SK-N-SH (cell line): ENCODE results near the gene SIX4. TPM values are rescaled to one million over a fixed set of nuclear protein-coding genes. Genes with fewer than 3 reads are reported as not detected.

Source experiments
- CTCF ChIA-PET: fragments of 300-600, 350-600 bp; formaldehyde crosslinking; extraction: SDS; loops from one replicate; lab custom pipeline; 2021; lab: Yijun Ruan, JAX
- POLR2A ChIA-PET: fragments of 350-600 bp; sonication (Branson Sonifier 250); formaldehyde crosslinking; extraction: SDS; loops from one replicate; lab custom pipeline; 2020; ENCODE audit warnings: antibody characterized with exemption, inconsistent platforms; lab: Yijun Ruan, JAX
- DNase-seq: peaks from one replicate; pipeline ENCODE4 v3.0.0; 2012
- H2AFZ ChIP-seq: fragments of 200-600 bp; sonication (generic); 2 replicates; pipeline ENCODE4 v1.8.1; 2016; ENCODE audit warnings: antibody characterized with exemption, mild to moderate bottlenecking, low read depth
- H3F3A ChIP-seq: fragments of 200-600 bp; sonication (generic); replicated peaks from 2 replicates; pipeline ENCODE3; 2016; ENCODE audit warnings: antibody characterized with exemption, mild to moderate bottlenecking; ENCODE audit not compliant: insufficient read depth
- H3K27ac ChIP-seq, 2 experiments: fragments of 200-500 bp in 1 of 2; fragments of 200-600 bp in 1 of 2; sonication (Bioruptor generic) in 1 of 2; sonication (generic), shearing (Covaris generic) in 1 of 2; 2 replicates each; pipeline versions ENCODE4 v1.5.1 to v1.6.1; 2014 to 2016; ENCODE audit warnings: low read depth in 2 of 2, inconsistent platforms in 1 of 2, low read length in 1 of 2, mild to moderate bottlenecking in 1 of 2, mixed read lengths in 1 of 2
- H3K27me3 ChIP-seq: fragments of 200-600 bp; sonication (generic), shearing (Covaris generic); 2 replicates; pipeline ENCODE4 v1.6.1; 2016; ENCODE audit warnings: mixed run types; ENCODE audit not compliant: insufficient read depth
- H3K36me3 ChIP-seq, 2 experiments: fragments of 200-500 bp in 1 of 2; fragments of 200-600 bp in 1 of 2; sonication (Bioruptor generic) in 1 of 2; sonication (generic) in 1 of 2; replicated peaks in 1 of 2; 2 replicates each; pipeline versions ENCODE3 to v1.5.1; 2014 to 2016; ENCODE audit warnings: low read length in 1 of 2, mild to moderate bottlenecking in 1 of 2; ENCODE audit not compliant: insufficient read depth in 2 of 2, control insufficient read depth in 1 of 2
- H3K4me1 ChIP-seq, 2 experiments: fragments of 200-500 bp in 1 of 2; fragments of 200-600 bp in 1 of 2; sonication (Bioruptor generic) in 1 of 2; sonication (generic), shearing (Covaris generic) in 1 of 2; 2 replicates each; pipeline versions ENCODE4 v1.5.1 to v1.6.1; 2014 to 2016; ENCODE audit warnings: low read depth in 1 of 2, low read length in 1 of 2, mixed run types in 1 of 2; ENCODE audit not compliant: insufficient read depth in 2 of 2, control insufficient read depth in 1 of 2
- H3K4me2 ChIP-seq: fragments of 200-600 bp; sonication (generic), shearing (Covaris generic); 2 replicates; pipeline ENCODE4 v1.6.1; 2017; ENCODE audit warnings: mixed run types
- H3K4me3 ChIP-seq, 2 experiments: fragments of 200-500 bp in 1 of 2; fragments of 200-600 bp in 1 of 2; sonication (Bioruptor generic) in 1 of 2; sonication (generic), shearing (Covaris generic) in 1 of 2; 2 replicates each; pipeline versions ENCODE4 v1.5.1 to v1.8.1; 2014 to 2016; ENCODE audit warnings: low read depth in 2 of 2, inconsistent platforms in 1 of 2, low read length in 1 of 2, mild to moderate bottlenecking in 1 of 2, mixed read lengths in 1 of 2, moderate library complexity in 1 of 2
- H3K79me2 ChIP-seq: fragments of 200-600 bp; sonication (generic); 2 replicates; pipeline ENCODE4 v1.8.1; 2017; ENCODE audit warnings: mild to moderate bottlenecking; ENCODE audit not compliant: insufficient read depth
- H3K9ac ChIP-seq: fragments of 200-600 bp; sonication (generic); 2 replicates; pipeline ENCODE4 v1.6.1; 2017; ENCODE audit warnings: mixed run types
- H3K9me2 ChIP-seq: fragments of 200-600 bp; sonication (generic); 2 replicates; pipeline ENCODE4 v1.6.1; 2017; ENCODE audit warnings: mixed run types
- H3K9me3 ChIP-seq: fragments of 200-600 bp; sonication (generic); 2 replicates; pipeline ENCODE4 v1.6.1; 2017; ENCODE audit warnings: mixed run types, mild to moderate bottlenecking, moderate library complexity
- H4K20me1 ChIP-seq: fragments of 200-600 bp; sonication (generic); 2 replicates; pipeline ENCODE4 v1.6.1; 2017; ENCODE audit warnings: mild to moderate bottlenecking, mixed run types; ENCODE audit not compliant: insufficient read depth
- JUND ChIP-seq: IDR thresholded peaks from 2 replicates; pipeline ENCODE4 v1.4.0; 2012
- MXI1 ChIP-seq: IDR thresholded peaks from 2 replicates; pipeline ENCODE4 v1.6.1; 2012; ENCODE audit warnings: mild to moderate bottlenecking, low read depth, low read length, improper control_type of control experiment
- PBX3 ChIP-seq: IDR thresholded peaks from 2 replicates; pipeline ENCODE4; 2012
- POLR2AphosphoS5 ChIP-seq: IDR thresholded peaks from 2 replicates; pipeline ENCODE4 v1.6.1; 2012; ENCODE audit warnings: low read depth, low read length
- RAD21 ChIP-seq: IDR thresholded peaks from 2 replicates; pipeline ENCODE4 v1.6.1; 2012; ENCODE audit warnings: mild to moderate bottlenecking, low read length
- RXRA ChIP-seq: IDR thresholded peaks from 2 replicates; pipeline ENCODE4 v1.4.0; 2012; ENCODE audit warnings: low read depth, mild to moderate bottlenecking, borderline replicate concordance
- SMC3 ChIP-seq: IDR thresholded peaks from 2 replicates; pipeline ENCODE4 v1.6.1; 2012; ENCODE audit warnings: low read depth, low read length, improper control_type of control experiment
- TAF1 ChIP-seq: IDR thresholded peaks from 2 replicates; pipeline ENCODE4 v1.6.1; 2012; ENCODE audit warnings: low read depth, mild to moderate bottlenecking, low read length, moderate library complexity, borderline replicate concordance
- TCF12 ChIP-seq: IDR thresholded peaks from 2 replicates; pipeline ENCODE4 v1.4.0; 2012
- USF1 ChIP-seq: IDR thresholded peaks from 2 replicates; pipeline ENCODE4 v1.4.0; 2012; ENCODE audit warnings: low read depth, borderline replicate concordance
- WGBS: methylation state at CpG from one replicate; pipeline ENCODE4 v1.1.6; 2017; ENCODE audit warnings: low lambda C conversion rate; 5-methylcytosine and 5-hydroxymethylcytosine counted together
- polyA plus RNA-seq, 3 experiments: library from polyadenylated mRNA; depleted of rRNA; stranded (reverse); fragments of >200 nt; gene quantifications; 2 replicates each; pipeline ENCODE4 v1.2.3, GENCODE V29; 2012

SIX4 gene
- polyA plus RNA-seq, 1 of the 3 experiments (the other 2 are of a cell fraction), result 3.3 TPM

- POLR2A ChIA-PET, result no interaction called here
- 36% methylated on average over 3 of the region's 3 CpGs for WGBS
These were observed 23.6 kb downstream of the SIX4 start for GRCh38 chr14:60700598-60700997.

GRCh38 chr14:60695327-60695726, 28.8 kb downstream of the SIX4 start:
- H3K9me3 ChIP-seq, result peaks cover under 1% of the 10 kb centered on the region; the same call in 1 of the 2 replicates
- no peak overlapping the region for H3K27ac ChIP-seq
- H3K9ac ChIP-seq, result no peak overlapping the region
- ChIA-PET POLR2A (no interaction called here), CTCF (interaction anchor here (0.9 kb wide), 2 partner anchors 18 to 23 kb away, joined by 3 read pairs; no protein-coding TSS in a partner anchor)
- H3K4me2 ChIP-seq, result no peak overlapping the region
- no peaks in the 10 kb centered on the region for H3K9me2 ChIP-seq
- peaks cover 0 to 6% of the 10 kb centered on the region in 2 experiments for H3K36me3 ChIP-seq
- no peak overlapping the region for H2AFZ ChIP-seq
- 54% methylated on average over 4 of the region's 4 CpGs for WGBS
- TF ChIP-seq TCF12 (no peak), MXI1 (no peak), RAD21 (no peak), TAF1 (no peak)
- no peaks in the 10 kb centered on the region for H4K20me1 ChIP-seq
- no peaks in the 10 kb centered on the region for H3K4me1 ChIP-seq
- DNase-seq, result no peak
- H3F3A ChIP-seq, result no peaks in the 10 kb centered on the region
- no peaks in the 10 kb centered on the region for H3K79me2 ChIP-seq
- no peaks in the 10 kb centered on the region for H3K27me3 ChIP-seq
- no peak overlapping the region for H3K4me3 ChIP-seq

More at GRCh38 chr14:60700598-60700997, 23.6 kb downstream of the SIX4 start:
- no peaks in the 10 kb centered on the region for H3K27me3 ChIP-seq
- H3K4me3 ChIP-seq, result no peak overlapping the region
- H3F3A ChIP-seq, result no peaks in the 10 kb centered on the region
- no peak for DNase-seq
- H3K9me2 ChIP-seq, result no peaks in the 10 kb centered on the region
- H3K4me2 ChIP-seq, result no peak overlapping the region
- no peaks in the 10 kb centered on the region for H3K4me1 ChIP-seq
- H3K9ac ChIP-seq, result no peak overlapping the region
- TF ChIP-seq POLR2AphosphoS5, result no peak
- no peak for TF ChIP-seq JUND
- TF ChIP-seq PBX3, result no peak
- TF ChIP-seq RXRA, result no peak
- TF ChIP-seq SMC3, result no peak
- no peak for TF ChIP-seq TAF1
- no peak for TF ChIP-seq USF1
- no peak overlapping the region for H2AFZ ChIP-seq
- CTCF ChIA-PET, result no interaction called here
- H4K20me1 ChIP-seq, result no peaks in the 10 kb centered on the region
- peaks cover 3% of the 10 kb centered on the region; the same call in 1 of the 2 replicates for H3K9me3 ChIP-seq
- H3K36me3 ChIP-seq, result peaks cover 0 to 8% of the 10 kb centered on the region in 2 experiments
- no peaks in the 10 kb centered on the region for H3K79me2 ChIP-seq
- H3K27ac ChIP-seq, result no peak overlapping the region
